GM19328 (cell line): ENCODE data around the gene CHDH.

Source experiments
- ATAC-seq: cut with Tn5 transposase; IDR thresholded peaks from one replicate; pipeline ENCODE4 v1.9.1; 2021; ENCODE audit warnings: mild to moderate bottlenecking, moderate library complexity; ENCODE audit not compliant: unreplicated experiment

The CHDH gene

GRCh38 chr3:53763353-53763752 lies 82.9 kb downstream of the CHDH start:
- ATAC-seq: no peak
